Stimulated activated CD4-positive, alpha-beta T cell treated with anti-CD3 and anti-CD28 coated beads, Interleukin-15, amount 100 ng/mL, for 48 hours (primary cell): ENCODE measurements around the gene TNPO1.
A peak's percentile ranks its signal among the peaks of the same experiment; 100 is the strongest.

Experiments
- DNase-seq, 2 donors: peaks; one replicate each; pipeline ENCODE4 v3.0.0-alpha.2; 2020; ENCODE audit warnings: low read depth in 2 of 2

The TNPO1 gene

GRCh38 chr5:72818866-72819534 lies 2.5 kb downstream of the TNPO1 start:
- DNase-seq, result peak; percentile 23 to 30

GRCh38 chr5:72821776-72822175 lies 5.3 kb downstream of the TNPO1 start:
- no peak for DNase-seq

GRCh38 chr5:72822944-72823343 lies 6.5 kb downstream of the TNPO1 start:
- DNase-seq, result no peak

- no peak for DNase-seq
These were observed 13.2 kb downstream of the TNPO1 start for GRCh38 chr5:72829707-72830106.

- DNase-seq, result no peak
These were observed 13.9 kb downstream of the TNPO1 start for GRCh38 chr5:72830362-72830761.

- DNase-seq, result no peak
These were observed 15.2 kb downstream of the TNPO1 start for GRCh38 chr5:72831685-72832084.

- no peak for DNase-seq
These were observed 18.5 kb downstream of the TNPO1 start for GRCh38 chr5:72834924-72835323.

DNA sequence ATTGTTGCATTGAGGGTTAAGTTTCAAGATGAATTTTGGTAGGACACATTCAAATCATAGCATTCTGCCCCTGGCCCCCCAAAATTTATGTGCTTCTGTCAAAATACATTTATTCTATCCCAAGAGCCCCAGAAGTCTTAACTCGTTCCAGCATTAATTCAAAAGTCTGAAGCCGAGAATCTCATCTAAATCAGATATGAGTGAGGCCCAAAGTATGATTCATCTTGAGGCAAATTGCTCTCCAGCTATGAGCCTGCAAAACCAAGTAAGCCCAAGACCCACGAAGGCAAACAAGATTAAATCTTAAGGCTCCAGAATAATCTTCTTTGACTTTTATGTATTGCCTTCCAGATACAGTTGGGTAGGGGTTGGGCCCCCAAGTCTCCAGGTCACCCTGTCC lies 19.2 kb downstream of the TNPO1 start:
- no peak for DNase-seq

GRCh38 chr5:72836810-72837209 lies 20.3 kb downstream of the TNPO1 start:
- no peak for DNase-seq

GRCh38 chr5:72837524-72838096 lies 21.1 kb downstream of the TNPO1 start:
- DNase-seq, result no peak

- no peak for DNase-seq
These were observed 23.6 kb downstream of the TNPO1 start for GRCh38 chr5:72840041-72840440.

- no peak for DNase-seq
These were observed 25.5 kb downstream of the TNPO1 start for GRCh38 chr5:72841756-72842535.

GRCh38 chr5:72842816-72843215 lies 26.4 kb downstream of the TNPO1 start:
- no peak for DNase-seq

DNA sequence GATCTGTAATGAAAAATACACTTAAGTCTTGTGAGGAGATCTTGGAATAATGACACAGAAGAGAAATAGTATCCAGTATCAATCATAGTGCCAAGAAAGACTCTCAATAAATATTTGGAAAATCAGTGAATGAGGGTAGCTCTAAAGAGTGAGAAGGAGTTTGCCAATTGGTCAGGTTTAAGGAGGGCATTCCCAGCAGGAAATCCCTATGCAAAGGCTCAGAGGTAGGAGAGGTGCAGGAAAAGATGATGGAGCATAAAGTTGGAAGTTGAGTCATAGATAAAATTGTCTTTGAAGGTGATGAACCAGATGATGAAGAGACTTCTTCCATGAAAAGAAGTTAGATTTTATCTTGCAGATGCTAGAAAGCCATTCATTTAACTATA lies 27.8 kb downstream of the TNPO1 start:
- DNase-seq, result no peak

GRCh38 chr5:72845889-72846288 lies 29.4 kb downstream of the TNPO1 start:
- no peak for DNase-seq

GRCh38 chr5:72846483-72846882 lies 30.0 kb downstream of the TNPO1 start:
- no peak for DNase-seq

GRCh38 chr5:72847439-72847838 lies 31.0 kb downstream of the TNPO1 start:
- no peak for DNase-seq

DNA sequence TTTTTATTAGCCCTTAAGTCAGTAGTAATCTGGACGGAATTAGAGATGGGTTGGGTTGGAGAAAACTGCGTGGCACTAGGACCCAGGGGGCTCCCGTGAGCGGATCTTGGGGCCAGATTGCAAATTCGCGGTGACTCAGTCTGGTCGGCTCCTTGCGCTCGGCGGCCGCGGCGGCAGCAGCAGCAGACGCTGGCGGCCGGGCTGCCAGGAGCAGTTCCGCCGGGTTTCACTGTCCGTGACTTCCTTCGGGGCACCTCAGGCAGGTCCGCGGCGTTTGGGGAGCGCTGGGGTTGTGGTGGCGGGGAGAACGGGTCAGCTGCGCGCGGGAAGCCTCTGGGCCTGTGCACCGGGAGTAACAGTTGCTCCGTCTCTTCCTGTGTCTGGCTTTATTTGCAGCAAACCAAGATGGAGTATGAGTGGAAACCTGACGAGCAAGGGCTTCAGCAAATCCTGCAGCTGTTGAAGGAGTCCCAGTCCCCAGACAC lies 31.6 kb downstream of the TNPO1 start:
- peak; percentile 76 to 80 for DNase-seq

GRCh38 chr5:72848474-72849428 lies 32.3 kb downstream of the TNPO1 start:
- peak; percentile 13 to 23 for DNase-seq

- DNase-seq, result no peak
These were observed 33.1 kb downstream of the TNPO1 start for GRCh38 chr5:72849546-72849945.

- DNase-seq, result no peak
These were observed 33.7 kb downstream of the TNPO1 start for GRCh38 chr5:72850113-72850512.

- DNase-seq, result no peak
These were observed 35.9 kb downstream of the TNPO1 start for GRCh38 chr5:72852356-72852755.
